ENCODE data around the gene ARHGAP4. TPM values are rescaled to one million over a fixed set of nuclear protein-coding genes. Genes with fewer than 3 reads are reported as not detected.
A peak's percentile ranks its signal among the peaks of the same experiment; 100 is the strongest.

Gene ARHGAP4
- total and polyA plus RNA-seq, 2 donors (not counting 3 experiments of a cell fraction or from before 2014, with no cell fraction given) = 20.9 to 33.3 TPM

DNA sequence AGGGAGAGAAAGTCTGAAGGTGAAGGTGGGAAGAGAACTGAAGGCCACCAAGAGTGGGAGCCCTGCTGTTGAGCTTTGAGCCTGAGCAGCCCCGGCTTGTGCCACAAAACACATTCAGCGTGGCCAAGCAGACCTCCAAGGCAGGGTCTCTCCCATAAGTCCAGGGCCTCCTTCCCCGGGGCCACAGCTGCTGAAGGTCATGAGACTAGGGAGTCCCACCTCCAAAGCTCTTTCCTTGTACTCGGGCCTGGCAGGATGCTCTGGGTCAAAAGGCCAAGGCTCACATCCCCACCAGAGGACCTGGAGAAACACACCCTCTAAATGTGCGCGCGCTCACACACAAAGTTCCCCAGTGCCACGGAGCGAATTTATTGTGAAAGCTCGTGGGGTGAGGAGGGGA lies 3.5 kb upstream of the ARHGAP4 start:
- DNase-seq (ENCODE audit: low read depth, low spot score) = no peak
- POLR2A ChIA-PET = interaction anchor here (0.6 kb wide), 1 partner anchor 163 kb away, joined by 7 read pairs; no protein-coding TSS in a partner anchor
- Histone ChIP-seq H3K27ac (ENCODE audit: insufficient read depth, low read depth, low read length) (peak overlapping the region; percentile 42), H3K9me3 (replicated peaks; ENCODE audit: control insufficient read depth, insufficient read depth, low read length) (no peaks in the 10 kb centered on the region), H3K79me2 (ENCODE audit: control insufficient read depth, insufficient read depth, low read length) (peaks cover 30% of the 10 kb centered on the region), H3K36me3 (ENCODE audit: control insufficient read depth in 2 of 2, extremely low read depth in 1 of 2, insufficient read depth in 2 of 2, low read length in 2 of 2) (peaks cover 0 to 14% of the 10 kb centered on the region in 2 experiments), H3K27me3 (ENCODE audit: control insufficient read depth in 2 of 2, insufficient read depth in 2 of 2, low read length in 2 of 2) (no peaks in the 10 kb centered on the region), H3K4me2 (ENCODE audit: insufficient read depth, low read length) (no peak overlapping the region), H3K4me3 (replicated peaks in 1 of 3; ENCODE audit: insufficient read depth in 1 of 3, low read depth in 1 of 3, low read length in 3 of 3) (no peak overlapping the region), H4K20me1 (replicated peaks; ENCODE audit: control insufficient read depth, extremely low read depth, insufficient read depth, low read length) (no peaks in the 10 kb centered on the region), H3K9ac (replicated peaks; ENCODE audit: extremely low read depth, insufficient read depth, low read length) (no peak overlapping the region), H3K4me1 (ENCODE audit: control insufficient read depth, extremely low read depth, insufficient read depth, low read length) (peaks cover 37% of the 10 kb centered on the region), H3K9me1 (replicated peaks; ENCODE audit: control insufficient read depth, extremely low read depth, insufficient read depth, low read length) (no peaks in the 10 kb centered on the region), H2AFZ (ENCODE audit: low read depth, low read length) (no peak overlapping the region)
- intact Hi-C loops (cut with micrococcal nuclease) = no loop called here
- dilution Hi-C loops (cut with MboI; ENCODE audit: extremely low pct_ligation_motif_present, low sequenced_read_pairs) = no loop called here
- TF ChIP-seq FOS (IDR thresholded peaks at IDR 0.05; ENCODE audit: borderline replicate concordance, insufficient read depth, low read length) (no peak), MAX (IDR thresholded peaks at IDR 0.05; ENCODE audit: insufficient read depth, insufficient read length) (no peak), GATA2 (IDR thresholded peaks at IDR 0.05; ENCODE audit: insufficient read depth, insufficient read length, low read depth, low read length) (no peak), POLR2AphosphoS5 (IDR thresholded peaks at IDR 0.05; ENCODE audit: insufficient read depth, low read depth, low read length) (no peak), MYC (IDR thresholded peaks at IDR 0.05; ENCODE audit: low read depth, low read length) (no peak), JUN (IDR thresholded peaks at IDR 0.05; ENCODE audit: borderline replicate concordance, insufficient read depth, insufficient read length, low read depth) (no peak), POLR2A (IDR thresholded peaks at IDR 0.05; ENCODE audit: low read depth, low read length) (no peak), EZH2 (IDR thresholded peaks at IDR 0.05; ENCODE audit: borderline replicate concordance, low read depth, low read length, severe bottlenecking) (no peak)
- TF ChIP-seq, protein P1, sequence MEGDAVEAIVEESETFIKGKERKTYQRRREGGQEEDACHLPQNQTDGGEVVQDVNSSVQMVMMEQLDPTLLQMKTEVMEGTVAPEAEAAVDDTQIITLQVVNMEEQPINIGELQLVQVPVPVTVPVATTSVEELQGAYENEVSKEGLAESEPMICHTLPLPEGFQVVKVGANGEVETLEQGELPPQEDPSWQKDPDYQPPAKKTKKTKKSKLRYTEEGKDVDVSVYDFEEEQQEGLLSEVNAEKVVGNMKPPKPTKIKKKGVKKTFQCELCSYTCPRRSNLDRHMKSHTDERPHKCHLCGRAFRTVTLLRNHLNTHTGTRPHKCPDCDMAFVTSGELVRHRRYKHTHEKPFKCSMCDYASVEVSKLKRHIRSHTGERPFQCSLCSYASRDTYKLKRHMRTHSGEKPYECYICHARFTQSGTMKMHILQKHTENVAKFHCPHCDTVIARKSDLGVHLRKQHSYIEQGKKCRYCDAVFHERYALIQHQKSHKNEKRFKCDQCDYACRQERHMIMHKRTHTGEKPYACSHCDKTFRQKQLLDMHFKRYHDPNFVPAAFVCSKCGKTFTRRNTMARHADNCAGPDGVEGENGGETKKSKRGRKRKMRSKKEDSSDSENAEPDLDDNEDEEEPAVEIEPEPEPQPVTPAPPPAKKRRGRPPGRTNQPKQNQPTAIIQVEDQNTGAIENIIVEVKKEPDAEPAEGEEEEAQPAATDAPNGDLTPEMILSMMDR (IDR thresholded peaks at IDR 0.05; ENCODE audit: extremely low read depth in 1 of 2, insufficient read depth in 1 of 2, low read depth in 1 of 2, low read length in 2 of 2) = no peak
- CTCF ChIA-PET = interaction anchor here (2.2 to 9.0 kb wide), 2 partner anchors 18 to 19 kb away, joined by 10 to 253 read pairs; partner anchors contain the start of gene RENBP
- BruUV-seq (replicated peaks) = no TSS peak
- FAIRE-seq = peak; percentile 66

Measured in endothelial cell of umbilical vein (primary cell).